ENCODE results near the gene LEFTY1. TPM values are rescaled to one million over a fixed set of nuclear protein-coding genes. Genes with fewer than 3 reads are reported as not detected.

The LEFTY1 gene
- total and polyA plus RNA-seq, 4 donors = 0.42 to 1.4 (median 0.87) TPM

GRCh38 chr1:225882694-225883615 lies 6.0 kb downstream of the LEFTY1 start:
- Histone ChIP-seq H3K4me1 (ENCODE audit: control insufficient read depth in 4 of 4, insufficient read depth in 4 of 4, low read length in 3 of 4) (peaks cover 26 to 59% (median 52%) of the 10 kb centered on the region in 4 donors), H3K9ac (ENCODE audit: low read depth in 1 of 2, low read length in 2 of 2) (peak overlapping the region; percentile 79 to 90), H3K27me3 (ENCODE audit: control insufficient read depth in 4 of 4, insufficient read depth in 4 of 4, low read length in 3 of 4) (no peaks in the 10 kb centered on the region), H3K9me3 (ENCODE audit: control insufficient read depth in 4 of 4, low read length in 3 of 4) (no peaks in the 10 kb centered on the region), H3K36me3 (ENCODE audit: control insufficient read depth in 4 of 4, insufficient read depth in 3 of 4, low read depth in 1 of 4, low read length in 3 of 4) (no peaks in the 10 kb centered on the region), H3K27ac (ENCODE audit: low read depth in 1 of 2, low read length in 2 of 2) (peak overlapping the region; percentile 97 to 98), H3K4me3 (ENCODE audit: low read depth in 1 of 3, low read length in 3 of 3) (peak overlapping the region; percentile 75 to 94 (median 83))
- TF ChIP-seq JUND (IDR thresholded peaks at IDR 0.05) (no peak), YY1 (IDR thresholded peaks at IDR 0.05) (peak; percentile 21)
- peak; percentile 56 for DNase-seq (ENCODE audit: low spot score)
- WGBS = 8% methylated on average over 63 of the region's 63 CpGs

DNA sequence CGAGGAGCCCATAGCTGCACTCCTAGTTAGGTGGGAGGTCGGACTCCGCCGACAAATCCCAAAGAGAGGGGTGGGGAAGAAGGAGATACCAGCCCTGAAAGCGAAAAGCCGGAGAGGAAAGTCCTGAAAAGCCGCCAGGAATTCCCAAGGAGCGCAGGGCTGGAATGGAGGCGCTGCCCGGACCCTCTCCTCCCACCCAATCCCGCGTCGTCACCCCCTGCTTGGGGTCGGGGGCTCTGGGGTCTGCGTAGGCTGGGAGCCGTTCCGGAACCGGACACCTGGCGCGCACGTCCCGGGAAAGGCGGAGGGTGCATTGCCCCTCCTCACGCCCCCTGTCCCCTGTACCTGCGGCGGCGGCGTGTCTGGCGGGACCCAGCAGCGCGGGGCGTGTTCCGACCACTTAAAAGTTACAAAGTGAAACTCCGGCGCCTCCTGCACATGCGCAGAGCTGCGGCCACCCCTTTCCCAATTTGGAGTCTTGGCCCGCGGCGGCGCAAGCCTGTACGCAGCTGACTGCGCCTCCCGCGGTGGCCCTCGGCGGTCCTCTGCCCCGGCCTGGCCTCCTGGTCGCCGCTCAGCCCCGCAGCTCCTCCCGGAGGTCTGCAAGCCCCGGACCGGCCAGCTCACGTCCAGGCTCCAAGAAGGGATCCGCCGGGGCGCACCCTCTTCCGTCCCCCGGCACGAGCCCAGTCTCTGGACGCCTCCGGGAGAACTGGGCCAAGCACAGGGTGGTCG lies 6.8 kb downstream of the LEFTY1 start, which contains the start of gene TMEM63A:
TMEM63A (minus strand) TSS at position 422 of the 735 bp plus-strand sequence. CDS start 4,800 bp downstream, outside the sequence.
- no peaks in the 10 kb centered on the region for H3K27me3 ChIP-seq (ENCODE audit: control insufficient read depth in 4 of 4, insufficient read depth in 4 of 4, low read length in 3 of 4)
- H3K9ac ChIP-seq (ENCODE audit: low read depth in 1 of 2, low read length in 2 of 2) = peak within 1 kb of the TSS; percentile 85 to 90
- H3K36me3 ChIP-seq (ENCODE audit: control insufficient read depth in 4 of 4, insufficient read depth in 3 of 4, low read depth in 1 of 4, low read length in 3 of 4) = no peaks in the 10 kb centered on the region
- DNase-seq (ENCODE audit: low spot score) = peak; percentile 87
- H3K9me3 ChIP-seq (ENCODE audit: control insufficient read depth in 4 of 4, low read length in 3 of 4) = no peaks in the 10 kb centered on the region
- peak within 1 kb of the TSS; percentile 75 to 94 (median 83) for H3K4me3 ChIP-seq (ENCODE audit: low read depth in 1 of 3, low read length in 3 of 3)
- WGBS = under 1% methylated on average over 64 of the region's 64 CpGs
- H3K4me1 ChIP-seq (ENCODE audit: control insufficient read depth in 4 of 4, insufficient read depth in 4 of 4, low read length in 3 of 4) = peaks cover 26 to 65% (median 59%) of the 10 kb centered on the region in 4 donors
- TF ChIP-seq NR2F2 (IDR thresholded peaks at IDR 0.05) = no peak
- no peak for TF ChIP-seq ZBTB33 (IDR thresholded peaks at IDR 0.05)
- peak in 1 of 2 donors; percentile 26 for TF ChIP-seq EGR1 (IDR thresholded peaks at IDR 0.05; ENCODE audit: low read depth in 2 of 2)
- TF ChIP-seq REST (IDR thresholded peaks at IDR 0.05) = peak; percentile 56
- TF ChIP-seq RXRA (IDR thresholded peaks at IDR 0.05) = peak in 1 of 2 donors; percentile 16
- TF ChIP-seq GABPA (IDR thresholded peaks at IDR 0.05 in 1 of 2, conservative IDR thresholded peaks at IDR 0.05 in 1 of 2) = no peak
- no peak for TF ChIP-seq HNF4G (IDR thresholded peaks at IDR 0.05)
- peak; percentile 49 to 54 for TF ChIP-seq HNF4A (conservative IDR thresholded peaks at IDR 0.05)
- no peak for TF ChIP-seq FOXA1 (IDR thresholded peaks at IDR 0.05)
- peak; percentile 25 for TF ChIP-seq SP1 (IDR thresholded peaks at IDR 0.05)
- no peak for TF ChIP-seq MAX (IDR thresholded peaks at IDR 0.05)
- TF ChIP-seq YY1 (IDR thresholded peaks at IDR 0.05) = no peak
- no peak for TF ChIP-seq TAF1 (conservative IDR thresholded peaks at IDR 0.05)
- TF ChIP-seq, protein P1, sequence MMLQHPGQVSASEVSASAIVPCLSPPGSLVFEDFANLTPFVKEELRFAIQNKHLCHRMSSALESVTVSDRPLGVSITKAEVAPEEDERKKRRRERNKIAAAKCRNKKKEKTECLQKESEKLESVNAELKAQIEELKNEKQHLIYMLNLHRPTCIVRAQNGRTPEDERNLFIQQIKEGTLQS (IDR thresholded peaks at IDR 0.05) = no peak
- TF ChIP-seq JUND (IDR thresholded peaks at IDR 0.05) = no peak
- TF ChIP-seq CTCF (IDR thresholded peaks at IDR 0.05; ENCODE audit: low read depth, low read length, missing input control) = no peak
- peak; percentile 43 to 56 for TF ChIP-seq RAD21 (IDR thresholded peaks at IDR 0.05)
- TF ChIP-seq FOXA2 (IDR thresholded peaks at IDR 0.05) = no peak
- H3K27ac ChIP-seq (ENCODE audit: low read depth in 1 of 2, low read length in 2 of 2) = peak within 1 kb of the TSS; percentile 97 to 98
